ENCODE results near the gene TNNC2. TPM values are rescaled to one million over a fixed set of nuclear protein-coding genes. Genes with fewer than 3 reads are reported as not detected.

The TNNC2 gene
- total RNA-seq, 2 experiments from 2014 or later: not detected

GRCh38 chr20:45861221-45862075, 34.3 kb upstream of the TNNC2 start:
- intact Hi-C loops (cut with micrococcal nuclease): no loop called here
- ChIA-PET CTCF (interaction anchor here (1.1 to 1.3 kb wide), 2 partner anchors 71 to 108 kb away, joined by 3 read pairs; no protein-coding TSS in a partner anchor), POLR2A (interaction anchor here (0.7 to 1.2 kb wide), 3 partner anchors 13 to 38 kb away, joined by 3 read pairs; partner anchors contain the start of gene ZSWIM1)

GRCh38 chr20:45860560-45861220, 33.6 kb upstream of the TNNC2 start:
- no peak for TF ChIP-seq CTCF (IDR thresholded peaks at IDR 0.05)
- no peaks in the 10 kb centered on the region for H3K27me3 Mint-ChIP-seq
- intact Hi-C loops (cut with micrococcal nuclease): no loop called here
- no peak for DNase-seq
- no peak overlapping the region for H3K4me3 Mint-ChIP-seq
- POLR2A ChIA-PET: interaction anchor here (1.1 kb wide), 1 partner anchor 14 kb away, joined by 3 read pairs; no protein-coding TSS in a partner anchor
- peaks cover 2% of the 10 kb centered on the region for H3K36me3 Mint-ChIP-seq (ENCODE audit: low read depth)
- CTCF ChIA-PET: no interaction called here
- H3K27ac Mint-ChIP-seq: no peak overlapping the region
- no peak for ATAC-seq
- no peaks in the 10 kb centered on the region for H3K9me3 Mint-ChIP-seq
- H3K4me1 Mint-ChIP-seq (ENCODE audit: low read depth): peaks cover 25% of the 10 kb centered on the region

More at GRCh38 chr20:45861221-45862075, 34.3 kb upstream of the TNNC2 start:
- no peak for DNase-seq
- H3K9me3 Mint-ChIP-seq: no peaks in the 10 kb centered on the region
- peaks cover 20% of the 10 kb centered on the region for H3K4me1 Mint-ChIP-seq (ENCODE audit: low read depth)
- H3K27ac Mint-ChIP-seq: no peak overlapping the region
- no peaks in the 10 kb centered on the region for H3K27me3 Mint-ChIP-seq
- ATAC-seq: no peak
- no peak for TF ChIP-seq CTCF (IDR thresholded peaks at IDR 0.05)
- peaks cover 2% of the 10 kb centered on the region for H3K36me3 Mint-ChIP-seq (ENCODE audit: low read depth)
- H3K4me3 Mint-ChIP-seq: no peak overlapping the region

- Mint-ChIP-seq H3K27ac (no peak overlapping the region), H3K4me1 (ENCODE audit: low read depth) (peaks cover 31% of the 10 kb centered on the region), H3K4me3 (no peak overlapping the region), H3K27me3 (no peaks in the 10 kb centered on the region), H3K36me3 (ENCODE audit: low read depth) (peaks cover 2% of the 10 kb centered on the region), H3K9me3 (no peaks in the 10 kb centered on the region)
- no peak for TF ChIP-seq CTCF (IDR thresholded peaks at IDR 0.05)
- CTCF ChIA-PET: no interaction called here
- intact Hi-C loops (cut with micrococcal nuclease): loop anchor here (5.0 kb wide), 1 partner anchor 48 kb away; the partner anchor contains the start of gene UBE2C
- DNase-seq (no peak), ATAC-seq (no peak)
- POLR2A ChIA-PET: interaction anchor here (0.6 kb wide), 1 partner anchor 221 kb away, joined by 3 read pairs; no protein-coding TSS in a partner anchor
Measured at GRCh38 chr20:45859916-45860315, 32.8 kb upstream of the TNNC2 start.

GRCh38 chr20:45857882-45858216, 30.7 kb upstream of the TNNC2 start:
- peak; percentile 70 for DNase-seq
- H3K4me1 Mint-ChIP-seq (ENCODE audit: low read depth): peaks cover 42% of the 10 kb centered on the region
- H3K36me3 Mint-ChIP-seq (ENCODE audit: low read depth): peaks cover 4% of the 10 kb centered on the region
- peak overlapping the region; percentile 99 for H3K27ac Mint-ChIP-seq
- no peaks in the 10 kb centered on the region for H3K9me3 Mint-ChIP-seq
- intact Hi-C loops (cut with micrococcal nuclease): loop anchor here (5.0 kb wide), 1 partner anchor 46 kb away; the partner anchor contains the start of gene UBE2C
- ATAC-seq: peak; percentile 55
- no peak for TF ChIP-seq CTCF (IDR thresholded peaks at IDR 0.05)
- H3K27me3 Mint-ChIP-seq: no peaks in the 10 kb centered on the region
- peak overlapping the region; percentile 97 for H3K4me3 Mint-ChIP-seq
- CTCF ChIA-PET: interaction anchor here (1.2 to 3.1 kb wide), 2 partner anchors 33 to 112 kb away, joined by 3 to 15 read pairs; no protein-coding TSS in a partner anchor
- POLR2A ChIA-PET: interaction anchor here (0.7 to 3.6 kb wide), 11 partner anchors 10 to 525 kb away, joined by 3 to 19 read pairs (median 5); partner anchors contain the start of genes CTSA, NEURL2, UBE2C and ZNF335
